DOHH2 (cell line): ENCODE results near the gene YIPF6.

Experiments used
- EZH2phosphoT487 ChIP-seq: fragments of 200-600 bp; sonication (generic); IDR thresholded peaks from 2 replicates; pipeline ENCODE4 v1.6.1; 2017; ENCODE audit warnings: borderline replicate concordance, mild to moderate bottlenecking, antibody characterized with exemption, low read length, moderate library complexity, mixed read lengths
- TF ChIP-seq, protein P1 (sequence below): fragments of 200-600 bp; sonication (generic); IDR thresholded peaks from one replicate; pipeline ENCODE4 v1.5.1; 2014; ENCODE audit warnings: antibody characterized with exemption, mild to moderate bottlenecking, low read depth, low read length; ENCODE audit not compliant: poor library complexity, severe bottlenecking

DNA sequence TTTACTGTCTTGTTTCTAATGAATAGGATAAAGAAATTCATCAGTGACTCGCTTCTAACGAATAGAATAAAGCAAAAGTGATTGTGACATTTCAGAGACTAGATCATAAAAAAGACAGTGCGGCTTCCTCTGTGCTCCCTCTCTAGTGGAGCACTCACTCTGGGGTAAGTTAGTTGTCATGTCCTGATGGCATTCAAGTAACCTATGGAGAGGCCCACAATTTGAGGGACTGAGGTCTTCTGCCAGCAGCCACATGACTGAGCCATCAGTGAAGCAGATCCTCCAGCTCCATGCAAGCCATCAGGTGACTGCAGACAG is 72.4 kb downstream of the YIPF6 start:
- TF ChIP-seq, protein P1, sequence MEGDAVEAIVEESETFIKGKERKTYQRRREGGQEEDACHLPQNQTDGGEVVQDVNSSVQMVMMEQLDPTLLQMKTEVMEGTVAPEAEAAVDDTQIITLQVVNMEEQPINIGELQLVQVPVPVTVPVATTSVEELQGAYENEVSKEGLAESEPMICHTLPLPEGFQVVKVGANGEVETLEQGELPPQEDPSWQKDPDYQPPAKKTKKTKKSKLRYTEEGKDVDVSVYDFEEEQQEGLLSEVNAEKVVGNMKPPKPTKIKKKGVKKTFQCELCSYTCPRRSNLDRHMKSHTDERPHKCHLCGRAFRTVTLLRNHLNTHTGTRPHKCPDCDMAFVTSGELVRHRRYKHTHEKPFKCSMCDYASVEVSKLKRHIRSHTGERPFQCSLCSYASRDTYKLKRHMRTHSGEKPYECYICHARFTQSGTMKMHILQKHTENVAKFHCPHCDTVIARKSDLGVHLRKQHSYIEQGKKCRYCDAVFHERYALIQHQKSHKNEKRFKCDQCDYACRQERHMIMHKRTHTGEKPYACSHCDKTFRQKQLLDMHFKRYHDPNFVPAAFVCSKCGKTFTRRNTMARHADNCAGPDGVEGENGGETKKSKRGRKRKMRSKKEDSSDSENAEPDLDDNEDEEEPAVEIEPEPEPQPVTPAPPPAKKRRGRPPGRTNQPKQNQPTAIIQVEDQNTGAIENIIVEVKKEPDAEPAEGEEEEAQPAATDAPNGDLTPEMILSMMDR = no peak
- TF ChIP-seq EZH2phosphoT487 = no peak
